ENCODE results near the gene CTTNBP2NL.
A peak's percentile ranks its signal among the peaks of the same experiment; 100 is the strongest.

The CTTNBP2NL gene, protein sequence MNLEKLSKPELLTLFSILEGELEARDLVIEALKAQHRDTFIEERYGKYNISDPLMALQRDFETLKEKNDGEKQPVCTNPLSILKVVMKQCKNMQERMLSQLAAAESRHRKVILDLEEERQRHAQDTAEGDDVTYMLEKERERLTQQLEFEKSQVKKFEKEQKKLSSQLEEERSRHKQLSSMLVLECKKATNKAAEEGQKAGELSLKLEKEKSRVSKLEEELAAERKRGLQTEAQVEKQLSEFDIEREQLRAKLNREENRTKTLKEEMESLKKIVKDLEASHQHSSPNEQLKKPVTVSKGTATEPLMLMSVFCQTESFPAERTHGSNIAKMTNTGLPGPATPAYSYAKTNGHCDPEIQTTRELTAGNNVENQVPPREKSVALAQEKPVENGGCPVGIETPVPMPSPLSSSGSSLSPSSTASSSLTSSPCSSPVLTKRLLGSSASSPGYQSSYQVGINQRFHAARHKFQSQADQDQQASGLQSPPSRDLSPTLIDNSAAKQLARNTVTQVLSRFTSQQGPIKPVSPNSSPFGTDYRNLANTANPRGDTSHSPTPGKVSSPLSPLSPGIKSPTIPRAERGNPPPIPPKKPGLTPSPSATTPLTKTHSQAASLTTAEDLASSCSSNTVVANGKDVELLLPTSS

DNA sequence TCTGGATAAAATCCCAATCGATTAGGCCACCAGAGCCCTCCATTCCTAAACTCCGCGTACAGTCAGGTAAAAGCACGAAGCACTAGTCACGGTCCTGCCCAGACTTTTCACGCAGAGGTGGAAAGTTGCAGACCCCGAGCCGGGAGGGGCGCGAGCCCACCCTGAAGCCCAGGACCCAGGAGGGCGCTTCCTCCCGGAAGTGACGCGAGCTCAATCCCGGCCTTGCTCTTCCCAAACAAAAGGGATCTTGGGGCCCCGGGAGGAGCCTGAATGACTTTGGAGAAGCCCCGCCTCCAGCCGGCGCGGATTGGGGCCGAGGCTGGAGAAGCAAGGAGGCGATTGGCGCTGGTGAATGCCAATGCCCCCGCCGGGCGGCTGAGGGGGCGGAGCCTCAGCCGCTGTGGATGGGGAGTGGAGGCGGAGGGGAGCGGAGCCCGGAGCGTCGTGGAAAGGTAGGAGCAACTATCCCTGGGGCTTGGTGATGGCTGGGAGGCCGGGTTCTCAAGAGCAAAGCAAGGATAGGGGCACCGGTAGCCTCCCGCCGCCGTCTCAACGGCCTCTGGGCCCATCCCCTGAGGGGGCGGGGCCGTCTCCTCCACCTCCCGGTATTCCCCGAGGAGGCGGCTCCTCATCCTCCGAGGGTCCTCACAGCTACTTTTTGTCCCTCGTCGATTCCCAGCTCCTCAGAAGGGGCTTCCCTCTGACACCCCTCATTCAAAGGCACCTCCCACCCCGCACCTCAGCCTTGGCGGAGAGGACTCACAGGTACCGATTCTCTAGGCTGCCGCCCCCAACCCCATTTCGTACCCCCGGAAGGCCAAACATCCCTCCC is at the start of gene CTTNBP2NL:
Gene CTTNBP2NL (plus strand): TSS at position 394 of the 832 bp plus-strand sequence. CDS start 19,952 bp downstream, outside the sequence.
- peak; percentile 75 for DNase-seq (ENCODE audit: low read depth)

DNA sequence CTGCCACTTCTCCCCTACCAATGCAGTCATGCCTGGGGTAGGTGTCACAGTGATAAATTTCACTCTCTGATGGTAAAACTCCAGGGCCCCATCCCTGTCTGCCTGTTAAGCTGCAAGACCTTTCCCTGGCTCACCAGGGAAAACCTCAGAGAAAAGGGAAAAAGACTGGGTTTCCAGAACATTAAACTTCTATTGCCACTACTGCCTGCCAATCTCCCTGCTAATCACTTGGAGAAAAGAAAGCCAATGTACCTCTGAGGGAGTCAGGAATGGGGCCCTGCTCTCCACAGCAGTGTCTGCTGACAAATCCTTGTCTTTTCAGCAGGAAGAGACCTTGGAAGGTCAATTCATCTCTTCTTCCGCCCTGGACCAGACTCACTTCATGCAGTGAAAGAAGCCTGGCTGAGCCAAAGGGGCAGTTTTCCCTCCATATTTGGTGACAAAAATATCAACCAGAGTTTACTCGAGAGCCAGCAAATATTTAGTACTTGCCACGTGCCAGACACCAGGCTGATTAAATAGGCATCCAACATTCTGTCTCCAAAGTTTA is 49.1 kb upstream of the CTTNBP2NL start:
- no peak for DNase-seq (ENCODE audit: low read depth)

DNA sequence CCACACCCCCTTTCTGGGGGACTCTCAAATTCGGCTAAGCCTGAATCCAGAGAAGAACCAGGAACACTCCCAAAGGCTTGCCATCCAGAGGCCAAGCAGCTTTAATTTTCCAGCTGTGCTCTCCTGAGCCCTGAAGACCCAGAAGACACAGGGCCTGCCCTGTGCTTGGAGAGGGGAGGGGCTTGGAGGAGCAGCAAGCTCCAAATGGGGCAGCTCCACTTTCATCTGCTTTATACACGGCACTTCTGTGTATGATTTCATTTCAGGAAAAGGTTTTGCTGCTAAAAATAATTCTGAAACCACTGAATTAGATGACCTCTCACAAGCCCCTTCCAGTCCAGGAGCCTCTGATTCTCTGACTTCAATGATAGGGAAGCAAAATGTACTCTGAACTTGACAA is 39.2 kb upstream of the CTTNBP2NL start:
- no peak for DNase-seq (ENCODE audit: low read depth)

DNA sequence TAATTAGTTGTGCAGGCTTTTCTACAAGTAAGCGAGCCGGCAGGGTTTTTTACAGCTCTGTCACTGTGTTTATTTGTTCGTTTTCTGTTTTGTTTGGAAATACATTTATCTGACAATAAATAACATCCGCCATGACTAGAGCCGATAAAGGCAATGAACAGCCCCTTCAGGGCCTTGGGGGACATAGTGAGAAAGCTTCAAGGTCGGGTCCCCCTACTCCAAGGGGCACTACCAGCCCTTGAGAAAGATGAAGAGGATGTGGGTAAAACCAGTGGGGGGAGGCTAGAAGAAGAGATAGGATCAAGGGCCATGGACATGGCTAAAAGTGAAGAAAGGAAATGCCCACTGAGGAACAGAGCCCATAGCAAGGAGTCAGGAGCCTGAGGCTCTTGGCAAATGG is 38.5 kb upstream of the CTTNBP2NL start:
- no peak for DNase-seq (ENCODE audit: low read depth)

DNA sequence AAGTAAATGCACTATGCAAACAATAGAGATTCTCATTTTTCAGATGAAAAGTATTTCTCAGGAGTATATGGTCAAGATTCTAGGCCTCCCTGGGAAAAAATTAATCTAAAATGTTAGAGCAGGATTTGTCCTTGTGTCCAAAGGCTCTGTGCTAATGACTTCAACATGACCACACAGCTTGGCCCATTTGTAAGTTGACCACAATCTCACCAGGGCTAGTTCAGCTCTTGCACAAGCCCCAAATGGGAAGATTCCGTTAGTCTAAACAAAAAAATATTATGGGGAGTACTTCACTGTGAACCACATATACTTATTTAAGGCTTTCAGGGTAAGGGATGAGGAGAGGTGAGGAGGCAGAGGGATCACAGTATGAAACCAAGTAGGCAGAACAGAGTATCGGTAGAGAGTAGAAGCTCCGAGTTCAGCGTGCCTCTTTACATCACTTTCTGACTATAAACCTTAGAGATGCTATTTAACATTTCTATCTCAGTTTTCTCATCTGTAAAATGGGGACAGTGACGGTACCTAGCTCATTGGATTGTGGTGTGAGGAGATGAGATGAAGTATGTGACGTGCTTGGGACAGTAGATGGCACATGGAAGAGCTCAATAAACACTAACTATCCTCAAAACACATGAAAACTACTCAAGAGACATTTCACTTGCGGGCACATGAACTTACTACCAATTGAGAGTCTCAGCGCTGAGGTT is 37.8 kb upstream of the CTTNBP2NL start:
- peak; percentile 34 for DNase-seq (ENCODE audit: low read depth)

DNA sequence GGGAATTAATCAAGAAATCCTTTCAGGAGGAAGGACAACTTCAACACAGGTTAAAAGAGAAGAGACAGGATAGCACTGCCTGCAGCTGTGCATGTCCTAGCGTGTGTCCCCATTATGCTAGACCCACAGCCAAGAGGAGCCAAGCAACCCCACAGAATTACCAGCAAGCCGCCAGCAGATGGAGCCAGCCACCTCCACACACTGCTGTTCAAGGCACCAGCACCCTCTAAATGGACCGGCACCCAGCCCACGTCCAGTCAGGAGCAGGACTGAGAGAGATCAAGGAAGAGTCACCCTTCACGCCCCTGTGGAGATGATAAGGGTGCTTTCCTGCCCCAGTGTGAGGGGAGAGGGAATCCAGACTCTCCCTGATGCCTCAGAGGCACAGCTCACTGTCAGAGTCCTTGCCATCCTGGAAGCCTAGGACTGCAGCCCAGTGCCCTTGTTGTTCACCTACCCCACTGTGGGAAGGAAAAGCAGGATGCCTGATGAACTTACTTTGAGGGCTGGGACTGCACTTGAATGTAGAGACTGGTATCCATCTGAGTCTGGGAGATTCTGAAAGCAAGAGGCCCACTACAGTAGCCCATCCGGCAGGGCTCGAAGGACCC is 37.1 kb upstream of the CTTNBP2NL start:
- DNase-seq (ENCODE audit: low read depth): no peak

DNA sequence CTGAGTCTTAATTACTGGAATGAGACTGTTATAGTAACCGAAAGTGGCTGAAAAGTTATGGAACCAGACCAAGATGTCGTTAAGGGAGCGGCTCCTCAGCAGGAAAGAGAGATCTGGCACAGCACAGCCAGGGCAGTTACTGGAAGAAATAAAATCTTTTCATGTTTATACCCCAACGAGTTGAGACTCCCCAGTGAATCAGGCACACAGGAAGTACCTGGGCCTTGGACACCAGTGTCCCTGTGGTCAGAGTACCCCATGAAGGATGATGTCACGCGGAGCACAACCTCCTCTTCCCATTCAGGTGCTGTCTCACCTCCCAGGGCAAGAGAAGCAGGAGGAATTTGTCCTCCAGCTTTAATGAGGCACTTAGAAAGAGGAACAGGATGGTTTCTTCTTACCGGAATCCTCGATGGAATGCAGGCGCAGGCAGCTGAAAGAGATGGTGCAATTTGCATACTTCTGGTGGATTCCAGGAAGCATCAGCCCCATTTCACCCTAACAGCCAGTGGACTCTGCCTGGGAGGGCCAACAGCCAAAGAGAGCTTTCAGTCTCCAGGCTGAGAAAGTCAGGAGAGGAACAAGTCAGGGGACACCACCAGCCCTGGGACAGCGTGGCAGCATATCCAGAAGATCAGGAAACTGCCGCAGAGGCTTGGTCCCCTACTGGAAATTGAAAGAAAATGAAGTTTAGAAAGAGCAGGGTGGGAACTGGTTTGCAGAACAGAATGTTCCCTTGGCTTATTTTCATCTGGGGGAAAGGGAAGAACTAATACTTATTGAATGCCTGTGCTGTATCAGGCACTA is 35.9 kb upstream of the CTTNBP2NL start:
- DNase-seq (ENCODE audit: low read depth): peak; percentile 77

DNA sequence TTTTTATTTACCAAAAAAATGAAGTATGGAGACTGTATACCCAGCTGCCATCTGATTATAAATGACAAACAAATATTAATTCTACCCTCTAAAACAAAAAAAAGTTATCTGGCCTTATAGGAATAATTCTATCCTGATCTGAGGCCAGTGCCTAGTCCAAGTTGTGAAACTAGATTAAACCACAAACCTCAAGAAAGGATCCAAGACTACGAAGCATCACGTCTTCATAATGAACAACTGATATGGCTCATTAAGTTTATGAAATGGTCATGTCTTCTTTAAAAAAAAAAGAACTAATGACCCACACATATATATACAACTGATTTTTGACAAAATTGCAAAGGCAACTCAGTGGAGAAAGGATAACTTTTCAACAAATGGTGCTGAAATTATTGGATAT is 32.4 kb upstream of the CTTNBP2NL start:
- DNase-seq (ENCODE audit: low read depth): no peak

DNA sequence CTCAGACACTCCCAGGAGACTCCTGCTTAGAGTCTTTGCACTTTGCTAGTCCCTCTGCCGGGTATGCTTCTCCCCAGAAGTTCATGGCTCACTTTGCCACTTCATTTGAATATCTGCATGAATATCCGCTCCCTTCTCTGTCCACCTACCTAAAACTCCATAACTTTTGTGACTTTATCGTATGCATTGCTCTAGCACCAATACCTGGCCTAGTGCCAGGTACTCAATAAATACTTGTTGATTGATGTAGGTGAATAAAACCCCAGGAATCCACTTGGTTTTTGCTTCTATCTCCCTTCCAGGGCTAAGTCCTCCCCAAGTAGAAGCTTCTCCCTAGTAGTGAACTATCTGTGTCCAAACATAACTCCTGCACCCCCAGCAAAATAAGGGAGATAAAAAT is 27.8 kb upstream of the CTTNBP2NL start:
- no peak for DNase-seq (ENCODE audit: low read depth)

DNA sequence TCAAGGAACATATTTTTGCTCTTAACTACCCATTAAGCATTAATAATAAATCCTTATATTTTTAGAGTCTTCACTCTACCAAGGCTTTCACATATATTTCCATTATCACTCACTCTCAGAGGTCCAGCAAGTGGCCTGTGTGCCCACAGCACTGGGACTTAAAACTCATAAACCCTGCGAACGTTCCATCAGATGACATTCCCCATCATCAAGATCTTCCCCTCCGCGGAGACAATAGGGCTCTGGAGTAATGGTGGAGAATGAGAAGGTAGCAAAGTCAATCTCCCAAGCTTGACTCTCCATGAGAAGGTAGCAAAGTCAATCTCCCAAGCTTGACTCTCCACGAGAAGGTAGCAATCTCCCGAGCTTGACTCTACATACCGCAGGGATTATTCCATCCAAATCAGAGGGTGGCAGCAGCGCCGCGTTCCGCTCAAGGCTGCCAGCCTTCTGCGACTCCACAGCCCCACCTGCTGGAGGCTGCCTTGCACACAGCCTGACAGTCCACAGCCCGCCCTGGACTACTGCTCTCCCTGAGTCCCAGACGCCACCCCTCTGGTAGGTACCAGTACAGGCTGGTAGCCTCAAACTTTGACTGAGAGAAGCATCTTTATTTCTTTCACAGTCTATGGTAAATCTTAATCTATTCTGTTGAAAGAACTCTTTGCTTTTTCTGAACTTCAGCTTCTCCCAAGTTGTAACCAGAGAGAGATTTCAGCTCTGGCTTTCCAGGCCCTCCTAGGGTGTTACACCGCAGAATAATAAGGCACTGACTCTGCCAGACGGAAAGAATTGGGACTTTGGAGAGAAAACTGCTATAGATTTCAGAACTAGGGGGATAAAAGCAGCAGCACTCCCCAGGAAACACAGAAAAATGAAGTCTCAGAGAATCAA is 26.4 kb upstream of the CTTNBP2NL start:
- DNase-seq (ENCODE audit: low read depth): no peak

DNA sequence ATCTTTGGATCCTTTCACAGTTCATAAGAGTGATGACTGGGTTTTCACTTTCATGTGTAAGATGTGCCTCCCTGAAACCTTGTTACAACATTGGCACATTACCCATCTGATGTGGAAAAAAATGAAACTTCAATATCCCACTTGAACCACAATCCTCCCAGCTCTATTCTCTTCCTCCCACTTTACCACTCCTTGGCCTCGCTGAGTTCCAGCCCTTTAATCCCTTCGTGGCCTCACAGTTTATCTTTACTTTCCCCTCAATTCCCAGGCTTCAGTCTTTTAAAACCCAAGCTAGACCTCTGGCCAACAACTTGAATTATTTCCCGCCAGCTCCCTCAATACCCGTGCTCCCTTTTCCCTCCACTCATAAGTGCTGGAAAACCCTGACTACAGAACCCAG is 25.0 kb upstream of the CTTNBP2NL start:
- DNase-seq (ENCODE audit: low read depth): no peak

DNA sequence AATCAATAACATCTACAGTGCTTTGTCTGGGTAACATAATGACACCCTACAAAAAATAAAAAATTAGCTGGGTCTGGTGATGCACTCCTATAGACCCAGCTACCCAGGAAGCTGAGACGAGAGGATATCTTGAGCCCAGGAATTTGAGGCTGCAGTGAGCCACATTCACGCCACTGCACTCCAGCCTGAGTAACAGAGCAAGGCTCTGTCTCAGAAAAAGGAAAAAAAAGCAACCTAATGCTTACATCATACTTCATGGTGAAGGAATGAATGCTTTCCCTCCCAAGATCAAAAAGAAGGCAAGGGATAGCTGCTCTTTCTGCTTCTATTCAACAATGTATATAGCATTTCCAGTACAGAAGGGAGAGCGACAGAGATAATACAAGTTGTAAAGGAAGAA is 24.2 kb upstream of the CTTNBP2NL start:
- no peak for DNase-seq (ENCODE audit: low read depth)

DNA sequence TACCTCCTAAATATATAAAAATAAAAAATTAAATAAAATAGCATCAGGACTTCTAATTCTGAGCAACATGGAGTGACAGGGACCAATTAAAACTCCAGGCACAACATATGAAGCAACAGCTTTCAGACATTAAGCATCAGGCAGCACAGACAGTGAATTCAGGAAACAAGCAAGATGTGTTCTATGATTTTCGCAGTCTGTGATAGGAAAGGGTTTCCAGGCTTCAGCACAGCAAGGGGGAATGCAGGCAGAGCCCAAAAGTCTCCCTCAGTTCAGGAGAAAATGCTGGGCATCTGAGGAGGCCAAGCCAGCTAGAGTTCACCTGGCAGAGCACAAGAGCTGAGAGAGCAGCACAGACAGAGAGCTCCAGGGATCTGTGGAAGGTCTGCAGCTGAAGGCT is 22.2 kb upstream of the CTTNBP2NL start:
- DNase-seq (ENCODE audit: low read depth): no peak

DNA sequence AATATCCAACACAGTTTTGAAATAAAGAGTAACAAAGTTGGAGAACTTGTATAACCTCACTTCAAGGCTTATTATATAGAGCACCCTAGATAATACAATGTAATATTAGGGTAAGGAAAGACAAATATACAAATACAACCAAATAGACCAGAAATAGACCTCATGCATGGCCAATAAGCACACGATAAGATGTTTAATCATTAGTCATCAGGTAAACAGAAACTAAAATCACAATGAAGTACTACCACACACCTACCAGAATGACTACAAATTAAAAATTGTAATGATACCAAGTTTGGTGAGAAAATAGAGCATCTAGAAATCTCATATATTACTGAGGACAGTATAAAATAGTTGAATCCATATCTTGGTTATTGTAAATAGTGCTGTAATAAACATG is 20.3 kb upstream of the CTTNBP2NL start:
- no peak for DNase-seq (ENCODE audit: low read depth)

DNA sequence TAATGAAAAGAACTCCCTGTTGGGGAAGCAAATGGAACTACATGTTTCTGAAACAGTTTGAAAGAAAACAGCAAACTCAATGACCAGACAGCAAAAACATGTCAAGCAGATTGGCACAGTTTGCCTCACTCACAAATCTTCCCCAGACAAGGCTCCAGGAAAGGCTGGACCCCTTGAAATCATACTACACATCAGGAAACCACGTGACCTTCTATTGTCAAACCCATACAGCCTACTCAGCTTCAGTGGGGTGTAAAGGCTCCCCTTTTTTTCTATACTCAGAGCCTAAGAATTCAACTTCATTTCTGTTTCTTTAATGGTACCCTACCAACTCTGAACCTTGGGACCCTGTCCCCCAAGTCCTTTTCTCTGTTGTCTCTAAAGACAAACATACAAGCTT is 15.7 kb upstream of the CTTNBP2NL start:
- no peak for DNase-seq (ENCODE audit: low read depth)

DNA sequence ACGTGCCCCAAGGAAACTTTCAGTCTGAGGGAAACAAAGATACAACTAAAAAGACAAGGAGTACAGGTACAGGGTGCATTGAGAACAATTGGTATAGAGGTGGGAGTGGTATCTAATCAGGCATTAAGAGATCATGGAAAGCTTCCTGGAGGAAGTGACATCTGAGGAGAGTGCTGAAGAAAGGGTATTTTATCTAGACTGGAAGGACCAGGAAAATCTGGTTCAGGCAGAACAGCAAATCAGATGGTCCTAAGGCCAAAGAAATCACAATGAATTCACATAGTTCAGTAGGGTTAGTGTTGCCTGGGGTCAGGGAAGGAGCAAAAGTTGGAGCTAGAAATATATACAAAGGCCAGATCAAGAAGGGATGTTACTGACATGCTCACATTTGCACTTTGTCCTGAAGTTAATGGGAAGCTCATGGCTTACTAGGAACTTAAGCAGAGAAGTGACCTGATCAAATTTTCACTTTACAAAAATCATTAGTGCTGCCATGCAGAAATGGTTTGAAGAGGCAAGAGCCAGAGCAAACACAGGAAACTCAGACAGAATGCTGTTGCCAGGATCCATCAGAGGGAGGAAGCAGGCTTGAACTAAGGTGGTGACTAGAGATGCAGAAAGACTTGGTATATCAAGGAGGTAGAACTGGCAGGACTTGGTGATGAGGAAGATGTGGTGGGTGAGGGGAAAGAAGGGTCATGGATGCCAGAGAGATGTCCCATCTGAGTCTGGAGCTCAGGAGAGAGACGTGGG is 14.5 kb upstream of the CTTNBP2NL start:
- no peak for DNase-seq (ENCODE audit: low read depth)

DNA sequence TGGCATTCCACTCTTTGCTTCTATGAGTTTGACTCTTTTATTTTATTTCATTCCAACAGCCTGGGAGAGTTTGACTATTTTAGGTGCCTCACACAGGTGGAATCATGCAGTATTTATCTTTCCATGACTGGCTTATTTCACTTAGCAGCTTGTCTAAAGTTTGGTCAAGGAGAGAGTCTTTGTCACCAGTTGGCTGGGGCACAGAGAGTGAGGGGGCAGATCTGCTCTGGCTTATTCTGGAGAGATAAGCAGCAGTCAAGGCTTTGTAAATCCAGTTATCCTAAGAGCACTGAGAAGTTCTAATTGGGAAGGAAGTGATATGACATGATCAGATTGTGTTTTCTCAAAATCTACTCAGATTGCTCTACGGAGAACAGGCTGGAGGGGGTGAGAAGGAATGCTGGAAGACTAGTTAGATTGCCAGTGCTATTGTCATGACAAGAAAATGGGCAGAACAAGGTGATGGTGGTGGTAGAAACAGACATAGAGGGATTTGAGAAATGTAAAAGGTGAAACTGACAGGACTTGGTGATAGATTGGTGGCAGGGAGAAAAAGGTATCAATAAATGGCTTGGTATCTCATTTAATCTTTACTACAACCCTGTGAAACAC is 12.1 kb upstream of the CTTNBP2NL start:
- DNase-seq (ENCODE audit: low read depth): no peak

DNA sequence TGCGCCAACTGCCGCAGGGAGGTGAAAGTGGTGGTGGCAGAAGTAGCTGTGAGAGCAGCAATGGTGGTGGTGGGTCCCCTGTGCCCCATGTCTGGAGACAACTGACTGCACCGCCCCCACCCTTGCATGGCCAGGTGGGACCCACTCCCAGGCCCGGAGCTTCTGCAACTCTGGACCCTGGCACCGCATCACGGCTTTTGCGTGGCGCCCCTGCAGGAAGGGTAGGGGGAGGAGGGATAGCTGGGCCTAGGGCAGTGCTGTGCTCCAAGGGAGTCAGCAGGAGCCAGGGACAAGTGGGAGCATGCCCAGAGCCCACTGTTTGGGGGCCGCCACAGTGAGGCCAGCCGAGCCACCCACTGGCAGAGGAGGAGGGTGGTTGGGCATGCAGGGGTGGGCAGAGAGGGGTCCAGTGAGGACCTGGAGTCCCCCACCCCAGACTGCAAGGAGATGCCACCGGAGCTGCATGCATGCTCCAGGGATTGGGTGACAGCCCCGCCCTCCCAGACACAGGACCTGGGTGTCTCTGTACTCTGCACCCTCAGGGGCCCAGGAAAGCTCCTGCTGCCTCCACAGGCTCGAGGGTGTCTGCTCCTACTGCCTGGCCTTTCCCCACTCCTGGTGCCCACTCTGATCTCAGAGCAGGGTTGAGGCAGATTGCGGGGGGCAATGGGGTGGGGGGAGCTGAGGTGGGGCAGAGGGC is 9.8 kb upstream of the CTTNBP2NL start:
- no peak for DNase-seq (ENCODE audit: low read depth)

Measured in GM04503 (cell line).